ENCODE results near the gene PIEZO2.

The PIEZO2 gene

GRCh38 chr18:11008505-11008904 lies 140.9 kb downstream of the PIEZO2 start (continued):
- TF ChIP-seq CTCF (tag by site-specific recombination; IDR thresholded peaks at IDR 0.05) (no peak), ZNF121 (tag by site-specific recombination; IDR thresholded peaks at IDR 0.05) (no peak), ZNF426 (tag by site-specific recombination; IDR thresholded peaks at IDR 0.05) (no peak), KLF9 (tag by site-specific recombination; IDR thresholded peaks at IDR 0.05; ENCODE audit: low read depth) (no peak)

GRCh38 chr18:11005528-11005927 lies 143.8 kb downstream of the PIEZO2 start:
- ChIA-PET POLR2A (no interaction called here), CTCF (interaction anchor here (0.7 kb wide), 1 partner anchor 167 kb away, joined by 3 read pairs; no protein-coding TSS in a partner anchor)
- Histone ChIP-seq H3K36me3 (ENCODE audit: control insufficient read depth in 2 of 2, insufficient read depth in 1 of 2, low read length in 2 of 2) (no peaks in the 10 kb centered on the region), H3K4me1 (ENCODE audit: control insufficient read depth, insufficient read depth, low read length) (peaks cover 6% of the 10 kb centered on the region), H3K4me3 (ENCODE audit: low read depth, low read length) (no peak overlapping the region), H3K27ac (ENCODE audit: extremely low read depth, low read depth, low read length) (no peak overlapping the region), H3K9me3 (ENCODE audit: control insufficient read depth, insufficient read depth, low read depth, low read length) (no peaks in the 10 kb centered on the region)
- no peak for TF ChIP-seq RBAK (tag by site-specific recombination; IDR thresholded peaks at IDR 0.05)
- no peak for TF ChIP-seq ZBTB49 (tag by site-specific recombination; IDR thresholded peaks at IDR 0.05; ENCODE audit: low read depth)
- TF ChIP-seq ZNF571 (tag by site-specific recombination; IDR thresholded peaks at IDR 0.05): no peak
- TF ChIP-seq ZNF561 (tag by site-specific recombination; IDR thresholded peaks at IDR 0.05; ENCODE audit: borderline replicate concordance): no peak
- peak; percentile 36; the same call in 1 of the 2 replicates for TF ChIP-seq ZIC2 (tag by site-specific recombination; IDR thresholded peaks at IDR 0.05)
- no peak for TF ChIP-seq ZNF18 (tag by site-specific recombination; IDR thresholded peaks at IDR 0.05)

- ChIA-PET CTCF (interaction anchor here (0.7 kb wide), 1 partner anchor 166 kb away, joined by 3 read pairs; no protein-coding TSS in a partner anchor), POLR2A (no interaction called here)
- TF ChIP-seq PATZ1 (tag by site-specific recombination; IDR thresholded peaks at IDR 0.05): no peak
- no peak for TF ChIP-seq OSR2 (tag by site-specific recombination; IDR thresholded peaks at IDR 0.05)
- no peak for TF ChIP-seq ZNF239 (tag by site-specific recombination; IDR thresholded peaks at IDR 0.05)
- no peak for TF ChIP-seq TSHZ1 (tag by site-specific recombination; IDR thresholded peaks at IDR 0.05; ENCODE audit: borderline replicate concordance)
- TF ChIP-seq ZNF830 (tag by site-specific recombination; IDR thresholded peaks at IDR 0.05; ENCODE audit: low read depth): no peak
- TF ChIP-seq ZNF274 (IDR thresholded peaks at IDR 0.05; ENCODE audit: low read length): no peak
- TF ChIP-seq ZNF274 (tag by site-specific recombination; IDR thresholded peaks at IDR 0.05; ENCODE audit: borderline replicate concordance): no peak
- no peak for TF ChIP-seq SCRT2 (tag by site-specific recombination; IDR thresholded peaks at IDR 0.05)
- TF ChIP-seq ZNF624 (tag by site-specific recombination; IDR thresholded peaks at IDR 0.05): no peak
- TF ChIP-seq ZNF580 (tag by site-specific recombination; IDR thresholded peaks at IDR 0.05): no peak
- no peak for TF ChIP-seq FEZF1 (tag by site-specific recombination; IDR thresholded peaks at IDR 0.05)
- TF ChIP-seq ZNF510 (tag by site-specific recombination; IDR thresholded peaks at IDR 0.05; ENCODE audit: insufficient replicate concordance): no peak
- TF ChIP-seq ZBTB20 (tag by site-specific recombination; IDR thresholded peaks at IDR 0.05): no peak
- H3K4me3 ChIP-seq (ENCODE audit: low read depth, low read length): no peak overlapping the region
- peaks cover 6% of the 10 kb centered on the region for H3K4me1 ChIP-seq (ENCODE audit: control insufficient read depth, insufficient read depth, low read length)
- H3K27ac ChIP-seq (ENCODE audit: extremely low read depth, low read depth, low read length): no peak overlapping the region
- H3K9me3 ChIP-seq (ENCODE audit: control insufficient read depth, insufficient read depth, low read depth, low read length): no peaks in the 10 kb centered on the region
- H3K36me3 ChIP-seq (ENCODE audit: control insufficient read depth in 2 of 2, insufficient read depth in 1 of 2, low read length in 2 of 2): no peaks in the 10 kb centered on the region
Observed at GRCh38 chr18:11004951-11005350, 144.4 kb downstream of the PIEZO2 start.
